HG03469 (cell line): ENCODE results near the gene DROSHA.

ENCODE experiments used
- ATAC-seq: cut with Tn5 transposase; IDR thresholded peaks from one replicate; pipeline ENCODE4 v1.9.1; 2021; ENCODE audit warnings: mild to moderate bottlenecking, moderate library complexity, moderate number of reproducible peaks; ENCODE audit not compliant: unreplicated experiment

Gene DROSHA

DNA sequence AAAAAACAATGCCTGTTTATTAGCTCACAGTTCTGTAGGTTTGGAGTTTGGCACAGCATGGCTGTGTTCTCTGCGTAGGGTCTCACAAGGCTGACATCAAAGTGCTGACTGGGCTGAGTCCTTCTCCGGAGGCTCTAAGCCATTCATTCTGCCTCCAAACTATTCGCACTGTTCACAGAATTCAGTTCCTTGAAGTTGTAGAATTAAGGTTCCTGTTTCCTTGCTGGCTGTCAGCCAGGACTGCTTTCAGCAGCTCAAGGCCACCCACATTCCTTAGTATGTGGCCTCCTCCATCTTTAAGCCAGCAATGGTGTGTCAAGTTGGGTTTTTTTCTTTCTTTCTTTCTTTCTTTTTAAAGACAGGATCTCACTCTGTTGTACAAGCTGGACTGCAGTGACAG lies 176.6 kb downstream of the DROSHA start:
- ATAC-seq, result no peak
